ENCODE measurements around the gene PHOSPHO2. TPM values are rescaled to one million over a fixed set of nuclear protein-coding genes. Genes with fewer than 3 reads are reported as not detected.

The PHOSPHO2 gene
- 1.7 TPM for total RNA-seq

GRCh38 chr2:169694113-169694893 lies at the start of gene PHOSPHO2, which contains the start of gene CFAP210:
Gene PHOSPHO2, plus strand, starts transcription at chr2:169694469. Its CDS starts 6,503 bp downstream, at chr2:169700972.
Gene CFAP210, minus strand, starts transcription at chr2:169694405. Its CDS starts 78 bp downstream, at chr2:169694327.
- ATAC-seq = peak; percentile 100

DNA sequence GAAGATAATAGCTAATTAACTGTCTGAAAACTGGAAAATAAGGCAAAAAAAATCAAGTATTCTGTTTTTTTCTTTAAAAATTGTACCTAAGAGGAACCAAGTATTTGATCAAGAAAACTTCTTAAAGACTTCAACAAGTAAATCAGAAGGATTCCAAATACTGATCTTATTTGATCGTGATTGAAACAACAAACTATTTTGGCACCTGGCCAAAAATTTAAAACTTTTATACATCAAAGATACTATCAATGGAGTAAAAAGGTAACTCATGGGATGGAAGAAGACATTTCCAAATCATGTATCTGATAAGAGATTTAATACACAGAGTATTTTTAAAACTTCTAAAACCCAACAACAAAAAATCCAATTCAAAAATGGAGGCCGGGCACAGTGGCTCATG lies 46.8 kb upstream of the PHOSPHO2 start:
- ATAC-seq = no peak

GRCh38 chr2:169649278-169649677 lies 45.0 kb upstream of the PHOSPHO2 start:
- no peak for ATAC-seq

DNA sequence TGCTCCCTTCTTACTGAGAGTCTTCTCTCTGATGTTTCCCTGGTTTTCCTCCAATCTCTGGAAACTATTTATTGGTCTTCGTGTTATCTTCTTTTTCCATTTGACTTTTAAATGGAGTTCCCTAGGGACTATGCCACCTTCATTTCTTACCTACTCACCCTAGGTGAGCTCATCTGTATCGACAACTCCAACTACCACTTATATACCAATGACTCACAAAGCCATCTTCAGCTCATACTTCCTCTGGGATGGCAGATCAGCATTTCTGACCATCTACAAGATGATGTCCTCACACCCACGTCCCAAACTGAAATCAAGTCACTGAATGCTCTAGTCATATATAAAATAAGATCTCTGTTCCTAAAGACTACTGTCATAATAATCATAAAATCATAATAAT lies 40.6 kb upstream of the PHOSPHO2 start:
- no peak for ATAC-seq

DNA sequence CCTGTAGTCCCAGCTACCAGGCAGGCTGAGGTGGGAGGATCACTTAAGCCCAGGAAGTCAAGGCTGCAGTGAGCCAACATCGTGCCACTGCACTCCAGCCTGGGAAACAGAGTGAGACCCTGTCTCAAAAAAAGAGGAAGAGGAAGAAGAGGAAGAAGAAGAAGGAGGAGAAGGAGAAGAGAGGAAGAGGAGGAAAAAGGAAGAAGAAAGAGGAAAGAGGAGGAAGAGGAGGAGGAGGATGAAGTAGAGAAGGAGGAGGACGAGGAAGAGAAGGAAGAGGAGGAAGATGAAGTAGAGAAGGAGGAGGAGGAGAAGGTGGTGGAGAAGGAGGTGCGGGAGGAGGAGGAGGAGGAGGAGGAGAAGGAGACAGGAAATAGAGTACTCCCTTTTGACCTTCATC lies 38.1 kb upstream of the PHOSPHO2 start:
- ATAC-seq = no peak

GRCh38 chr2:169658877-169659276 lies 35.4 kb upstream of the PHOSPHO2 start:
- ATAC-seq = no peak

DNA sequence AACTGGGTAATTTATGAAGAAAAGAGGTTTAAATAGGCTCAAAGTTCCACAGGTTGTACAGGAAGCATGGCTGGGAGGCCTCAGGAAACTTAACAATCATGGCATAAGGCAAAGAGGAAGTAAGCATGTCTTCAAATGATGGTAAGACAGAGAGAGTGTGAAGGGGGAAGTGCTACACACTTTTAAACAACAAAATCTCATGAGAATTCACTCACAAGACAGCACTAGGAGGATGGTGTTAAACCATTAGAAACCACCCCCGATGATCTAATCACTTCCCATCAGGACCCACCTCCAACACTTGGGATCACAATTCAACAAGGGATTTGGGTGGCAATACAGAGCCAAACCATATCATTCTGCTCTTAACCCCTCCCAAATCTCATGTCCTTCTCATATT lies 34.9 kb upstream of the PHOSPHO2 start:
- no peak for ATAC-seq

GRCh38 chr2:169661265-169661664 lies 33.0 kb upstream of the PHOSPHO2 start:
- ATAC-seq = no peak

GRCh38 chr2:169662744-169663143 lies 31.5 kb upstream of the PHOSPHO2 start:
- ATAC-seq = no peak

GRCh38 chr2:169663247-169663646 lies 31.0 kb upstream of the PHOSPHO2 start:
- no peak for ATAC-seq

DNA sequence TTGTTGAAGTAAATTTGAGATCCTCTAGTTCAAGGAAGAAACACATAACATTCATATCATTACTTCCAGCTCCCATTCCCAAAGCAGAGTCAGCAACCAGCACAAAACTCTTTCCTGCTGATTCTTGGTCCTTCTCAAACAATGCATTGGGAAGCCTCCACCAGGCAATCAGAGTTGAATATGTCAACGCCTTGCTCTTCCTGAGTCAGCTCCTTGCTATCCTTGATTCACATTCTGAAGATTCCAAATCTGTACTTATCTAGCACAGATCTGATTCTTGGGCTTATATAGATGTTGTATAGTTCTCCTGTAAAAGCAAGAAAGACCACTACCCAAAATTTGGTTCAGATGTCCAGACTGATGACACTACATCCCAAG lies 29.7 kb upstream of the PHOSPHO2 start:
- ATAC-seq = no peak

DNA sequence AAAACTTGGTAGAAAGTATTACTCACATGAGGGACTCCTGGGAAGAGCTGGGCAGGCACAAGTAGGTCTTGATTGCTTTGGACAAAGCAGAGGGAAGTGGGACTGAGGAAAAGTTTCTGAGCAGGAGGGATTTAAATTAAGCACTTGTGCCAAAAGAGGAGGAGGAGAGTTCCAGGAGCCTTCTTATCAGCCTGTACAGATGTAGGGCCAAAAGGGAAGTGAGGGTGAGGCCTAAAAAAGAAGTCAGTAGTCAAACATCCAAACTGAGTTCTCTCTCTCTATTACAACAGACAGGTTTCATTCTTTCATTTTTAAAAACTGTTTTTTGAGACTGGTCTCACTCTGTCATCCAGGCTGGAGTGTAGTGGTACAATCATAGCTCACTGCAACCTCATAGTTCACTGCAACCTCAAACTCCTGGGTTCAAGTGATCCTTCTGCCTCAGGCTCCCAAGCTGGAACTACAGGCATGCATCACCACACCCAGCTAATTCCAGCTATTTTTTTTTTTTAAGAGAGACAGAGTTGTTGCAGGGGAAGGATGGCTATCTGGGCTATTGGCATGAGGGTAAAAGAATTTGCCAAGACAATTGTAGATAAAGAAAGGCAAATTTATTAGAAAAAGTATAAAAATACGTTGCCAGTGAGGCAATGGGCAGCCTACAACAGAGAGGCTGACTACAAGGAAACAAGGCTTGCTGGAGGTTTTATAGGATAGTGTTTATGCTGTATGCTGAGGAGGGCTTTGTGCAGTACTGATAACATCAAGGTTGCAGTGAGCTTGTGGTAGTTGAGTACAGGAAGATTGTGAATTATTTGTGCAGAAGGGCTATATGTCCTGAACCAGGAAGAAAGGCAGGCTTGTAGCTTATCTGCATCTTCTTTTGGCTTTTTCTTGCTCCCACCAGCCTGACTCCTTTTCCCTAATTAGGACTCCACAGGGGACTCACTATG lies 29.0 kb upstream of the PHOSPHO2 start:
- ATAC-seq = no peak

- no peak for ATAC-seq
These were observed 26.7 kb upstream of the PHOSPHO2 start for GRCh38 chr2:169667583-169667982.

- no peak for ATAC-seq
These were observed 24.0 kb upstream of the PHOSPHO2 start for GRCh38 chr2:169670215-169670651.

GRCh38 chr2:169670937-169671336 lies 23.3 kb upstream of the PHOSPHO2 start:
- ATAC-seq = no peak

DNA sequence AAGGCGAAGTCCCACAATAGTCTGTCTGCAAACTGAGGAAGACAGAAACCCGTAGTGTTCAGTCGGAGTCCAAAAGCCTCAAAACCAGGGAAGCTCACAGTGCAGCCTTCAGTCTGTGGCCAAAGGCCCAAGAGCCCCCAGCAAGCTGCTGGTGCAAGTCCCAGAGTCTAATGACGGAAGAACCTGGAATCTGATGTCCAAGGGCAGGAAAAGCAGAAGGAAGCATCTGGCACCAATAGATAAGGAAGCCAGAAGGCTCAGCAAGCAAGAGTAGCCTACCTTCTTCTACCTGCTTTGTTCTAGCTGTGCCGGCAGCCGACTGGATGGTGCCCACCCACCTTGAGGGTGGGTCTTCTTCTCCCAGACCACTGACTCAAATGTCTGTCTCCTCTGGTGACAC lies 21.9 kb upstream of the PHOSPHO2 start:
- ATAC-seq = no peak

DNA sequence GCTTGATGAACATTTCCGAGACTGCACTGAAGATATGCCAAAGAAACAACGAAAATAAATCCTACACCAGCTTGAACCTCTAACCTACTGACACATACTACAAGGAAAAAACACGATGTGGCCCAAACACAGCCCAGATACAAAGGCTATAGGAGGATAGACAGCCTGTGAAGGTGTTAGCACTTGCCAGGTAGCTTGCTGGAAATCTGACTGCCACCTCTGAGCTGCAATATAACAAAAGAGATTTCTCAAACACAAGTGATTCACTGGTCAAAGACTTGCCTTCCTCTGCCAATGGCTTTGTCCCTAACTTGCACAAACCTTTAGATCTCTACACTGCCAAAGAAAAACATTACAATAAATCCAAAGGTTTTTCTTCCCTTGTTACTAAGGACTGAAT lies 21.2 kb upstream of the PHOSPHO2 start:
- ATAC-seq = peak; percentile 91

DNA sequence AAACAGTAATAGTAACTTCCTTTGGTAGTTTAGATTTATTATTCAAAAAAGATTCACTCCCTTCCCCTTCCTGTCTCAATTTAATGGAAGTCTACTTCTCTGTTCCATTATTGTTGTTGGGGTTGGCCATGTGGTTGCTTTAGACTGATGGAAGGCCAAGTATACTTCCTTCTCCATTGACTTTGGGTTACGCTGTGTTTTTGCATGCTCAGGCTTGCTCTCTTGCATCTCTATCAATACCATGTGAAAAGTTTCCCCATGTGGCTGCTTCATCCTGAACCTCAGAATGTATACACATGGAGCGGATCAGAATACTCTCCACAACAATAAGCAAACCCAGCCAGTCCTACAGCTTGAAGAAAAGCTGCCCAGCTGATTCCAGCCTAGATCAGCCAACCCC lies 20.3 kb upstream of the PHOSPHO2 start:
- peak; percentile 65 for ATAC-seq

DNA sequence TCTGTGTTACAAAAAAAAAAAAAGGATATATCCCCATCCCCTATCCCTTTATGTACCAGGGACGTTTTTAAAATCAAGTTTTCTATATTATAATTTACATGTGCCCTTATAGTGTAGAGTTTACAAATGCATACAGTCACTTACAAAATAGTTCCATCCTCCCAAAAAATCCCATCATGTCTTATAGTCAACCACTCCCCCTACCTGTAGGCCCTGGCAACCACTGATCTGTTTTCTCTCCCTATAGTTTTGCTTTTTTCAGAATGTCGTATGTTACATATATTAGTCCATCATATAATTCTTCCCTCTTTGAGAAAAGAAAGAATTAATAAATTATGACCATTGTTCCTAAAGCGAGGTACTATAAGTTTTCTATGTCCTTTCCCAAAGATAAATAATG lies 17.9 kb upstream of the PHOSPHO2 start:
- no peak for ATAC-seq

DNA sequence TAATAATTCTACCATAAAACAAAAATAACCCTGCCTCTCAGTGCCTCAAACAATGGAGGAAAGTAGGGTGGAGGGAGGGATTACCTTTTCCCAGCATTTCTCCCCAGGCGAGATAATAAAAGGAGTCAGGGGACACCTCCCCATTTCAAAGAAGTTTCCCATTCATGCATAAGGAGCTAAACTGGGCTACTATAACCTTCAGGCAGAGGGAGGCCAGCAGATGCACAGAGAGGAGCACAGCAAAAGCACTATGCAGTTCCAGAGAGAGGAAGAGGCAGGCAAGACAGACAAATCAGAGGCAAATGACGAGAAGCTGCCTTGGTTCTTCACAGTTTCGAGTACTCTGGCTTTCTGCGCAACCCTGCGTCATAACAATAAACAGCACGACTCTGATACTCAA lies 17.4 kb upstream of the PHOSPHO2 start:
- ATAC-seq = no peak

DNA sequence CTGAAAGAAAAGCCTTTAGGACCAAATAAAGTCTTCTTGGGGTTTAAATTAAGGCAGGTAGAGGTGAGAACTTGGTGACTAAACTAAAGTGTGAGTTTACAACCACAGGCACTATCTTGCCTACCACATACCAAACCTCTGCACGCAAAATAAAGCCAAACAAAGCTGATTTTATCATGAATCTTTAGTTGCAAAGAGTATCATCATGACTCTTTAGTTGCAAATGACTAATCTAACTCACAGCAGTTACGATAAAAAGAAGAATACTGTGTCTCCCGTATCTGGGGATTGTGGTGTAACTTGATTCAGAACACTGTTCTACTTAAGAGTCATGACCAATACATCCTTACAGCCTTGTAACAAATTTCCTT lies 11.2 kb upstream of the PHOSPHO2 start:
- no peak for ATAC-seq

GRCh38 chr2:169683425-169684134 lies 10.7 kb upstream of the PHOSPHO2 start:
- ATAC-seq = no peak

DNA sequence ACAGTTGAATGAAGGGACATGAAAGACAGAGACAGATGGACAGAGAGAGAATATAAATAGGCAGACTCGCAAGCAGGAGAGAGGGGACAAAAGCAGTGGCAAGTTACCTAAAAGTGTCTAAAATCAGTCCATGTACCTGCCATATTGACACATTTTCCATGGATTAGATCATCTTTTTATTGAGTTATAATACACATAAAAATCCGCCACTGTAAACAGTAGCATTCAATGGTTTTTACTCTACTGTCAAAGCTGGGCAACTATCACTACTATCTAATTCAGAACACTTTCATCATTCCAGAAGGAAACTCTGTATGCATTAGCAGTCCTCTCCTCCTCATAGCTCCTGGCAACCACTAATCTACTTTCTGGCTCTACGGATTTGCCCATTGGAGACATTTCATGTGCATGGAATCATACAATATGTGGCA lies 10.1 kb upstream of the PHOSPHO2 start:
- no peak for ATAC-seq
